Endodermal cell (in vitro differentiated cells): ENCODE results near the gene ACKR1. TPM values are rescaled to one million over a fixed set of nuclear protein-coding genes. Genes with fewer than 3 reads are reported as not detected.

Experiments used
- DNase-seq: peaks from one replicate; pipeline ENCODE4 v3.0.0-alpha.2; 2017
- H3K27ac ChIP-seq: 2 replicates; pipeline ENCODE4 v1.5.1; 2013; ENCODE audit warnings: mild to moderate bottlenecking, low read depth, low read length, moderate library complexity
- H3K27me3 ChIP-seq: 2 replicates; pipeline ENCODE4 v1.6.1; 2013; ENCODE audit warnings: mild to moderate bottlenecking, low read length, moderate library complexity; ENCODE audit not compliant: insufficient read depth, control insufficient read depth, poor library complexity, severe bottlenecking
- H3K36me3 ChIP-seq: 2 replicates; pipeline ENCODE4 v1.7.0; 2013; ENCODE audit warnings: mild to moderate bottlenecking, low read length, moderate library complexity; ENCODE audit not compliant: control insufficient read depth, insufficient read depth
- H3K4me1 ChIP-seq: one replicate; pipeline ENCODE4 v1.7.0; 2013; ENCODE audit warnings: low read length; ENCODE audit not compliant: control insufficient read depth, insufficient read depth
- H3K4me3 ChIP-seq: 2 replicates; pipeline ENCODE4 v1.5.1; 2013; ENCODE audit warnings: mild to moderate bottlenecking, low read length, moderate library complexity
- H3K9ac ChIP-seq: 2 replicates; pipeline ENCODE4 v1.6.1; 2013; ENCODE audit warnings: mild to moderate bottlenecking, low read length, moderate library complexity; ENCODE audit not compliant: poor library complexity, severe bottlenecking; ENCODE audit errors: extremely low read depth
- H3K9me3 ChIP-seq: 2 replicates; pipeline ENCODE4 v1.6.1; 2013; ENCODE audit warnings: mild to moderate bottlenecking, low read length, moderate library complexity; ENCODE audit not compliant: control insufficient read depth
- H3K27ac Mint-ChIP-seq: 2 replicates; pipeline ENCODE4 v1.8.0; 2020; ENCODE audit warnings: mixed read lengths
- H3K27me3 Mint-ChIP-seq: 2 replicates; pipeline ENCODE4 v1.8.0; 2021; ENCODE audit warnings: mild to moderate bottlenecking, mixed read lengths; ENCODE audit not compliant: insufficient read depth
- H3K36me3 Mint-ChIP-seq: 2 replicates; pipeline ENCODE4 v1.8.0; 2020; ENCODE audit warnings: low read depth, mixed read lengths
- H3K4me1 Mint-ChIP-seq: 2 replicates; pipeline ENCODE4 v1.8.0; 2020; ENCODE audit warnings: mixed read lengths
- H3K4me3 Mint-ChIP-seq: 2 replicates; pipeline ENCODE4 v1.8.0; 2020; ENCODE audit warnings: mild to moderate bottlenecking, moderate library complexity, mixed read lengths
- H3K9me3 Mint-ChIP-seq: 2 replicates; pipeline ENCODE4 v1.8.0; 2020; ENCODE audit warnings: mild to moderate bottlenecking, mixed read lengths
- WGBS, 2 experiments: methylation state at CpG; one replicate each; pipeline versions ENCODE4 v1.1.5 to v1.1.7; 2013; ENCODE audit warnings: missing lambda C conversion rate in 2 of 2, mixed read lengths in 1 of 2; ENCODE audit not compliant: insufficient coverage in 1 of 2, insufficient read length in 1 of 2; 5-methylcytosine and 5-hydroxymethylcytosine counted together
- total RNA-seq, 2 donors: library from RNA; stranded (reverse); fragmentation: NEBNext Ultra II Directional in 1 of 2; extraction: Animal tissue kit (Norgen Biotek cat#: 25700) in 1 of 2; gene quantifications; 2 replicates in 1 of 2; 3 replicates in 1 of 2; pipeline ENCODE4 v1.2.1, GENCODE V29; 2021
- TF ChIP-seq, protein P1 (sequence below): fragments of 200-600 bp; sonication (generic); conservative IDR thresholded peaks from 2 replicates; pipeline ENCODE4 v1.5.0; 2021; ENCODE audit warnings: antibody characterized with exemption, mild to moderate bottlenecking

Gene ACKR1
- total RNA-seq, 2 donors from 2014 or later = not detected

DNA sequence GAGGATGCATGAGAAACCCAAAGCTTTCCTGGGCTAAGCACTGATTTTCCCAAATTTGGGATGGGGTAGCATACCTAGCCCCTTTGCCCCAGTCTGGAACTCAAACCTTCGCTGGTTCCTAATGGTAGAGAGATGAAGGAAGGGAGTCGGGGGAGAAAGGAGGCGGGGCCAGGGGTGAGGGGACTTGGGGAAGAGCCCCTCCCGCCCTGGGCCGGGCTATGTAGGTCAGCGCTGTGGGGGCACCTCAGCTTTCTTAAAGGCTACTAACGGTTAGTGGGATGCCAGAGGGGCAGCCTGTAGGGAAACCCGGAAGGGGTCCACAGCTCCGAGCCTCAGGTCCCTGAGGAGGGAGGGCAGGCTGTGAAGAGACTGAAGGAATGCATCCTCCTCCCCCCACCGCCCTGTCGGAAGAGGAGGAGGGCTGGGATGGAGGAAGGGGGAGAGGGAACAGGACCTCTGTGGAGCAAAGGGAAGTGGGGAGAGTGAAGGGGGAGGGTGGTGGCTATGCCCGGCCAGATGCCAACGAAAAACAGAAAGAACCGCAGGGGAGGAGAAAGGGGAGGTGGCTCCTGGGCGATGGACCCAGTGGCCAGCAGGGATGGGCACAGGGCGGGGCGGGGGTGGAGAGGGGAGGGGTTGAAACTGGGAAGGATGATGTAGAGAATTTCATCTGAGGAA is 31.9 kb upstream of the ACKR1 start:
- peak; percentile 82 for DNase-seq
- Histone ChIP-seq H3K27me3 (peaks cover 53% of the 10 kb centered on the region), H3K9me3 (no peaks in the 10 kb centered on the region), H3K9ac (no peak overlapping the region), H3K4me3 (peak overlapping the region; percentile 87), H3K27ac (no peak overlapping the region), H3K36me3 (no peaks in the 10 kb centered on the region), H3K4me1 (no peaks in the 10 kb centered on the region)
- H3K9me3 Mint-ChIP-seq = no peaks in the 10 kb centered on the region
- H3K4me1 Mint-ChIP-seq = peaks cover 7% of the 10 kb centered on the region
- 8% methylated on average over 4 to 17 of the region's 17 CpGs for WGBS, 2 experiments
- peaks cover 71% of the 10 kb centered on the region for H3K27me3 Mint-ChIP-seq
- no peak overlapping the region for H3K27ac Mint-ChIP-seq
- peak overlapping the region; percentile 62 for H3K4me3 Mint-ChIP-seq
- TF ChIP-seq, protein P1, sequence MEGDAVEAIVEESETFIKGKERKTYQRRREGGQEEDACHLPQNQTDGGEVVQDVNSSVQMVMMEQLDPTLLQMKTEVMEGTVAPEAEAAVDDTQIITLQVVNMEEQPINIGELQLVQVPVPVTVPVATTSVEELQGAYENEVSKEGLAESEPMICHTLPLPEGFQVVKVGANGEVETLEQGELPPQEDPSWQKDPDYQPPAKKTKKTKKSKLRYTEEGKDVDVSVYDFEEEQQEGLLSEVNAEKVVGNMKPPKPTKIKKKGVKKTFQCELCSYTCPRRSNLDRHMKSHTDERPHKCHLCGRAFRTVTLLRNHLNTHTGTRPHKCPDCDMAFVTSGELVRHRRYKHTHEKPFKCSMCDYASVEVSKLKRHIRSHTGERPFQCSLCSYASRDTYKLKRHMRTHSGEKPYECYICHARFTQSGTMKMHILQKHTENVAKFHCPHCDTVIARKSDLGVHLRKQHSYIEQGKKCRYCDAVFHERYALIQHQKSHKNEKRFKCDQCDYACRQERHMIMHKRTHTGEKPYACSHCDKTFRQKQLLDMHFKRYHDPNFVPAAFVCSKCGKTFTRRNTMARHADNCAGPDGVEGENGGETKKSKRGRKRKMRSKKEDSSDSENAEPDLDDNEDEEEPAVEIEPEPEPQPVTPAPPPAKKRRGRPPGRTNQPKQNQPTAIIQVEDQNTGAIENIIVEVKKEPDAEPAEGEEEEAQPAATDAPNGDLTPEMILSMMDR = no peak
- H3K36me3 Mint-ChIP-seq = no peaks in the 10 kb centered on the region

GRCh38 chr1:159173320-159173719 is 31.4 kb upstream of the ACKR1 start:
- H3K4me1 ChIP-seq = no peaks in the 10 kb centered on the region
- H3K36me3 ChIP-seq = no peaks in the 10 kb centered on the region
- no peak overlapping the region for H3K9ac ChIP-seq
- Mint-ChIP-seq H3K4me3 (peak overlapping the region; percentile 62), H3K27me3 (peaks cover 67% of the 10 kb centered on the region), H3K4me1 (peaks cover 7% of the 10 kb centered on the region), H3K36me3 (no peaks in the 10 kb centered on the region), H3K27ac (no peak overlapping the region), H3K9me3 (no peaks in the 10 kb centered on the region)
- TF ChIP-seq, protein P1 = no peak
- no peak overlapping the region for H3K27ac ChIP-seq
- WGBS, 2 experiments = 42 to 71% methylated on average over 1 to 7 of the region's 7 CpGs
- H3K9me3 ChIP-seq = no peaks in the 10 kb centered on the region
- H3K4me3 ChIP-seq = no peak overlapping the region
- H3K27me3 ChIP-seq = peaks cover 53% of the 10 kb centered on the region
- DNase-seq = no peak

DNA sequence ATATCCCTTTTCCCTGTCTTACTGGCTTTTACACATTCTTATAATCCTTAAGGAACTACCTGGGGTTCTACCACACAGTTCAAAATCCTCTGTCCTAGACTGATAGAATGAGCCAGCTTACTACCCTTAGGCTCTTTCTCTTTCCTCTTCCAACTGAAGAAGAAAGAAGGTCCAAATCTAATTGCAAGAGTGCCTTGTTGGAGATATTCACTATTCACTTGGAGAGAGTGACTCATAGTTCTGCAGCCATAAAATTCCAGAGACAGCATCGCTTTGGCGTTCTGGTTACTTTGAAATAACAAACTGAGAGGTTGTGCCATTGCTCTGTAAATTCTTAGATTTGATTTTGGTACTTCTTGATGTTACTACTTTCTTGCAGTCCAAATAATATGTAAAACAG is 29.1 kb upstream of the ACKR1 start:
- Mint-ChIP-seq H3K9me3 (no peaks in the 10 kb centered on the region), H3K4me3 (no peak overlapping the region), H3K4me1 (peaks cover 7% of the 10 kb centered on the region), H3K36me3 (no peaks in the 10 kb centered on the region), H3K27ac (no peak overlapping the region), H3K27me3 (peaks cover 47% of the 10 kb centered on the region)
- Histone ChIP-seq H3K4me3 (no peak overlapping the region), H3K9me3 (no peaks in the 10 kb centered on the region), H3K4me1 (no peaks in the 10 kb centered on the region), H3K9ac (no peak overlapping the region), H3K36me3 (no peaks in the 10 kb centered on the region), H3K27me3 (peaks cover 38% of the 10 kb centered on the region), H3K27ac (no peak overlapping the region)
- 66 to 81% methylated on average over 2 of the region's 2 CpGs for WGBS, 2 experiments
- TF ChIP-seq, protein P1 = no peak
- no peak for DNase-seq
